Measurements from ENCODE around the gene MKRN2OS.

DNA sequence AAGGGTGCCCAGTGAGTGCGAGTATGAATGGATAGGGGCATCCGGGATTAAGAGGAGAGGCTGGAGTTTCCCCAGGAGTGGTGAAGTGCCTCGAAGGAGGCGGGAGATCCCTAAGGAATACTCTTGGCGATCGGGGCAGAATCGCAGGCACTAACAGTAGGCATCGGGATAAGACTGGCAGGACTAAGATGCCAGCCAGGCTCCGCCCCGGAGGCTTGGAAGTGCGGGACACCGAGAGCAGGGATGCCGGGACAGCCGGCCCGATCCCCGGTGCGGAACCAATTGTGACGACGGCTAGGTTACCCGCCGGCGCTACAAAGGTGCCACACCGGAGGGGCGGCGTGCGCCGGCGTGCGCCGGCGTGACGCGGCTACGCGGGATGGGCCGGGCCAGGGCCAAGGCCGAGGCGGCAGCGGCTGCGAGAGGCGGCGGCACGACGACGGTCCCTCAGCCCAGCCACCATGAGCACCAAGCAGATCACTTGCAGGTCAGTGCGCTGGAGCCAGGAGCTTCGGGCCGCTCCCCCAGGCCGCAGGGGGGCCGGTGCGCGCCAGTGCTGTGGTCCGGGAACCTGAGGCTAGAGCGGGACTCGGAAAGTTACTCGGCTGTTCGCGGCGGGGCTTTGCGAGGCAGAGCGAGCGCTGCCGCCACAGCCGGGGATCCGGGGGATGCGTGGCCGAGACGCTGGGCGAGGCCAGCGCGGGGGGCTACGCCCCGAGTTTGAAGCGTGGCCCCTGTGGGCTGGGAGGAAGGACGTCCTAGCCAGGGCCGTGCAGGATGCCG is 11.6 kb upstream of the MKRN2OS start, which contains the start of gene MKRN2:
- TF ChIP-seq, protein P1, sequence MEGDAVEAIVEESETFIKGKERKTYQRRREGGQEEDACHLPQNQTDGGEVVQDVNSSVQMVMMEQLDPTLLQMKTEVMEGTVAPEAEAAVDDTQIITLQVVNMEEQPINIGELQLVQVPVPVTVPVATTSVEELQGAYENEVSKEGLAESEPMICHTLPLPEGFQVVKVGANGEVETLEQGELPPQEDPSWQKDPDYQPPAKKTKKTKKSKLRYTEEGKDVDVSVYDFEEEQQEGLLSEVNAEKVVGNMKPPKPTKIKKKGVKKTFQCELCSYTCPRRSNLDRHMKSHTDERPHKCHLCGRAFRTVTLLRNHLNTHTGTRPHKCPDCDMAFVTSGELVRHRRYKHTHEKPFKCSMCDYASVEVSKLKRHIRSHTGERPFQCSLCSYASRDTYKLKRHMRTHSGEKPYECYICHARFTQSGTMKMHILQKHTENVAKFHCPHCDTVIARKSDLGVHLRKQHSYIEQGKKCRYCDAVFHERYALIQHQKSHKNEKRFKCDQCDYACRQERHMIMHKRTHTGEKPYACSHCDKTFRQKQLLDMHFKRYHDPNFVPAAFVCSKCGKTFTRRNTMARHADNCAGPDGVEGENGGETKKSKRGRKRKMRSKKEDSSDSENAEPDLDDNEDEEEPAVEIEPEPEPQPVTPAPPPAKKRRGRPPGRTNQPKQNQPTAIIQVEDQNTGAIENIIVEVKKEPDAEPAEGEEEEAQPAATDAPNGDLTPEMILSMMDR (IDR thresholded peaks at IDR 0.05; ENCODE audit: extremely low read depth in 1 of 2, insufficient read depth in 1 of 2, low read depth in 1 of 2, low read length in 2 of 2) = no peak
- TF ChIP-seq POLR2AphosphoS5 (IDR thresholded peaks at IDR 0.05; ENCODE audit: insufficient read depth, low read depth, low read length) (peak; percentile 99), POLR2A (IDR thresholded peaks at IDR 0.05; ENCODE audit: low read depth, low read length) (peak; percentile 98), EZH2 (IDR thresholded peaks at IDR 0.05; ENCODE audit: borderline replicate concordance, low read depth, low read length, severe bottlenecking) (no peak), MYC (IDR thresholded peaks at IDR 0.05; ENCODE audit: low read depth, low read length) (no peak), JUN (IDR thresholded peaks at IDR 0.05; ENCODE audit: borderline replicate concordance, insufficient read depth, insufficient read length, low read depth) (no peak)
- TF ChIP-seq, protein P2, sequence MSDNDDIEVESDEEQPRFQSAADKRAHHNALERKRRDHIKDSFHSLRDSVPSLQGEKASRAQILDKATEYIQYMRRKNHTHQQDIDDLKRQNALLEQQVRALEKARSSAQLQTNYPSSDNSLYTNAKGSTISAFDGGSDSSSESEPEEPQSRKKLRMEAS (IDR thresholded peaks at IDR 0.05; ENCODE audit: insufficient read depth, insufficient read length) = peak; percentile 20

All from endothelial cell of umbilical vein (primary cell).